H1 (cell line): ENCODE measurements around the gene VTI1B. TPM values are rescaled to one million over a fixed set of nuclear protein-coding genes. Genes with fewer than 3 reads are reported as not detected.

Experiments
- CBX8 ChIP-seq: fragments of 300-800, 300-1000 bp; sonication (generic); IDR thresholded peaks from 2 replicates; pipeline ENCODE4 v1.7.1; 2016; ENCODE audit warnings: low read depth, low read length, borderline replicate concordance
- CTBP2 ChIP-seq: IDR thresholded peaks from 2 replicates; pipeline ENCODE4 v1.7.0; 2011; ENCODE audit warnings: borderline replicate concordance, mild to moderate bottlenecking, moderate library complexity, mixed read lengths, low read length; ENCODE audit not compliant: insufficient read depth, insufficient read length
- HDAC2 ChIP-seq, 2 experiments: fragments of 300-600 bp in 1 of 2; sonication (generic) in 1 of 2; IDR thresholded peaks; 2 replicates each; pipeline ENCODE4 v1.6.1; 2011 to 2012; ENCODE audit warnings: low read depth in 2 of 2, low read length in 2 of 2, mild to moderate bottlenecking in 2 of 2, moderate library complexity in 2 of 2, borderline replicate concordance in 1 of 2, inconsistent platforms in 1 of 2
- SP4 ChIP-seq: IDR thresholded peaks from 2 replicates; pipeline ENCODE4 v1.6.1; 2012; ENCODE audit warnings: low read length, inconsistent platforms
- polyA plus RNA-seq, 7 experiments: library from polyadenylated mRNA; depleted of rRNA in 3 of 7; stranded (reverse) in 5 of 7; unstranded in 2 of 7; fragments of >200 nt in 5 of 7; fragments of 200-250 nt in 2 of 7; gene quantifications; 1 replicate in 5 of 7; 2 replicates in 1 of 7; 4 replicates in 1 of 7; pipeline versions ENCODE4 v1.2.1 to v1.2.3, GENCODE V29; 2011 to 2013; ENCODE audit warnings: missing spikeins in 2 of 7, mixed read lengths in 2 of 7
- total RNA-seq: library from RNA; stranded (reverse); fragmentation: NEBNext Ultra II Directional; extraction: Animal tissue kit (Norgen Biotek cat#: 25700); gene quantifications from 2 replicates; pipeline ENCODE4 v1.2.1, GENCODE V29; 2021

VTI1B gene
- total and polyA plus RNA-seq, 2 of the 8 experiments (the other 6 are each of a cell fraction or from before 2014, with no cell fraction given), result 28.1 to 98.7 TPM

DNA sequence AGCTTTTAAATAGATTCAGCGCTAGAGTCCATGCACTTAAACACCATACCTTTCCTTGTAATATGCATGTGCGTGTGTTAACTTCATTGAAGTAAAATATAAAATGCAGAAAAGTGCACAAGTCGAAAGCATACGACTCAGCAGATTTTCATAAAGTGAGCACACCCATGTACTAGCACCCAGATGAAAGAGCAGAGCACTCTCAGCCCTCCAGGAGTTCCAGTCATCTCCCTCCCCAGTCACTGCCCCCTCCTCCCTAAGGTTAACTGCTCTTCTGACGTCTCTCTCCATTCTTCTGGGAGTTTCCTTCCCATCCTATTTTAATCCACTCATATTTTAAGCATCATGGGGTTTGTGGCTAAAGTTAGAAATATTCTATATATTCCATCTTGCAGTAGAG, 47.4 kb upstream of the VTI1B start (continued):
- TF ChIP-seq SP4 (no peak), CBX8 (no peak), CTBP2 (no peak), HDAC2 (IDR thresholded peaks at IDR 0.05; ENCODE audit: borderline replicate concordance in 1 of 2, low read depth in 2 of 2, low read length in 2 of 2) (no peak)
